NB4 (cell line): ENCODE measurements around the gene LPP.

Source experiments
- CTCF ChIP-seq: IDR thresholded peaks from one replicate; pipeline ENCODE4 v1.5.1; 2012; ENCODE audit warnings: low read depth, low read length
- MYC ChIP-seq: IDR thresholded peaks from 2 replicates; pipeline ENCODE4 v1.6.1; 2011; ENCODE audit warnings: low read depth, low read length
- POLR2A ChIP-seq: IDR thresholded peaks from 2 replicates; pipeline ENCODE4 v1.6.1; 2011; ENCODE audit warnings: mild to moderate bottlenecking; ENCODE audit not compliant: insufficient read length; ENCODE audit errors: extremely low read depth
- TF ChIP-seq, protein P1 (sequence below): IDR thresholded peaks from 2 replicates; pipeline ENCODE4 v1.6.1; 2011; ENCODE audit warnings: low read depth, low read length

DNA sequence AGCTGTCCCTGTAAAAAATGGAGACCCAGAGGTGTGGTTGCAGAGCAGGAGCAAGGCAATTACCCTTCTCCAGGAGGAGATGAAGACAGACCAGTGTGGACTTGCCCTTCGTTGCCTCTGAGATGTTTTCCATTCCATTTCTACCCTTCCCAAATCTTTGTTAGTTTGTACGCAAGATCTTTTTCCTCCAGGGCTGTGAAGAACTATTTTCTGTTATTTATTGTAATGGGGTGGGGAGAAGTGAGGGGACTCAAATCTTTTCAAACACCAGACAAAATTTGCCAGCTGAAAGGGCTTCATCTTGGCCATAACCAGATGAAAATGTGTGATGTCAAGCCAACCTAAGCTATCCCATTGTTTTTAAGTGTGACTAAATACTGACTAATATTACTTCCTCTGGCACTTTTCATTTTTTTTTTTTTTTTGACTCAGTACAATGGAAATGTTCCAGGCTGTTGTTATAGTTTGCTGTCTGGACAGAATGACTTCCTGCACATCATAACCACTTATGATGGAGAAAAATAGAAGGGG is 746.5 kb downstream of the LPP start:
- TF ChIP-seq POLR2A, result no peak
- no peak for TF ChIP-seq CTCF
- TF ChIP-seq, protein P1, sequence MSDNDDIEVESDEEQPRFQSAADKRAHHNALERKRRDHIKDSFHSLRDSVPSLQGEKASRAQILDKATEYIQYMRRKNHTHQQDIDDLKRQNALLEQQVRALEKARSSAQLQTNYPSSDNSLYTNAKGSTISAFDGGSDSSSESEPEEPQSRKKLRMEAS, result no peak
- no peak for TF ChIP-seq MYC
